Measurements from ENCODE around the gene USP49.
A peak's percentile ranks its signal among the peaks of the same experiment; 100 is the strongest.

USP49 gene

GRCh38 chr6:41921712-41921998 lies 26.5 kb upstream of the USP49 start:
- H3K36me3 ChIP-seq (ENCODE audit: control insufficient read depth, insufficient read depth, low read length) = peaks cover 8% of the 10 kb centered on the region
- peak overlapping the region; percentile 88 for H3K9ac ChIP-seq (ENCODE audit: low read depth, low read length)
- H3K4me1 ChIP-seq (ENCODE audit: control insufficient read depth, insufficient read depth, low read length) = peaks cover 10% of the 10 kb centered on the region
- H3K27me3 ChIP-seq (ENCODE audit: control insufficient read depth, insufficient read depth, low read length) = no peaks in the 10 kb centered on the region
- peak overlapping the region; percentile 84 for H3K4me3 ChIP-seq (ENCODE audit: low read depth, low read length)
- no peaks in the 10 kb centered on the region for H3K9me3 ChIP-seq (ENCODE audit: control insufficient read depth, insufficient read depth, low read length)

- no peaks in the 10 kb centered on the region for H3K9me3 ChIP-seq (ENCODE audit: control insufficient read depth, insufficient read depth, low read length)
- H3K9ac ChIP-seq (ENCODE audit: low read depth, low read length) = peak within 1 kb of the TSS; percentile 88
- H3K27me3 ChIP-seq (ENCODE audit: control insufficient read depth, insufficient read depth, low read length) = no peaks in the 10 kb centered on the region
- peak within 1 kb of the TSS; percentile 84 for H3K4me3 ChIP-seq (ENCODE audit: low read depth, low read length)
- H3K4me1 ChIP-seq (ENCODE audit: control insufficient read depth, insufficient read depth, low read length) = peaks cover 10% of the 10 kb centered on the region
- peaks cover 10% of the 10 kb centered on the region for H3K36me3 ChIP-seq (ENCODE audit: control insufficient read depth, insufficient read depth, low read length)
Measured at GRCh38 chr6:41920921-41921711, 25.9 kb upstream of the USP49 start, which contains the start of the genes BYSL and MED20. BYSL (plus strand) TSS chr6:41921499; CDS start chr6:41921563, 64 bp downstream. MED20 (minus strand) TSS chr6:41921139; CDS start chr6:41921018, 121 bp downstream.

- no peaks in the 10 kb centered on the region for H3K27me3 ChIP-seq (ENCODE audit: control insufficient read depth, insufficient read depth, low read length)
- no peak overlapping the region for H3K4me3 ChIP-seq (ENCODE audit: low read depth, low read length)
- H3K4me1 ChIP-seq (ENCODE audit: control insufficient read depth, insufficient read depth, low read length) = peaks cover 6% of the 10 kb centered on the region
- H3K9me3 ChIP-seq (ENCODE audit: control insufficient read depth, insufficient read depth, low read length) = no peaks in the 10 kb centered on the region
- H3K36me3 ChIP-seq (ENCODE audit: control insufficient read depth, insufficient read depth, low read length) = peaks cover 7% of the 10 kb centered on the region
- H3K9ac ChIP-seq (ENCODE audit: low read depth, low read length) = no peak overlapping the region
Measured at GRCh38 chr6:41917528-41917927, 22.4 kb upstream of the USP49 start.

GRCh38 chr6:41914869-41915530 lies 19.8 kb upstream of the USP49 start:
- Histone ChIP-seq H3K27me3 (ENCODE audit: control insufficient read depth, insufficient read depth, low read length) (no peaks in the 10 kb centered on the region), H3K4me1 (ENCODE audit: control insufficient read depth, insufficient read depth, low read length) (peaks cover 3% of the 10 kb centered on the region), H3K4me3 (ENCODE audit: low read depth, low read length) (no peak overlapping the region), H3K36me3 (ENCODE audit: control insufficient read depth, insufficient read depth, low read length) (peaks cover 7% of the 10 kb centered on the region), H3K9me3 (ENCODE audit: control insufficient read depth, insufficient read depth, low read length) (no peaks in the 10 kb centered on the region), H3K9ac (ENCODE audit: low read depth, low read length) (no peak overlapping the region)

- no peak overlapping the region for H3K9ac ChIP-seq (ENCODE audit: low read depth, low read length)
- H3K9me3 ChIP-seq (ENCODE audit: control insufficient read depth, insufficient read depth, low read length) = no peaks in the 10 kb centered on the region
- H3K27me3 ChIP-seq (ENCODE audit: control insufficient read depth, insufficient read depth, low read length) = no peaks in the 10 kb centered on the region
- no peak overlapping the region for H3K4me3 ChIP-seq (ENCODE audit: low read depth, low read length)
- peaks cover 7% of the 10 kb centered on the region for H3K36me3 ChIP-seq (ENCODE audit: control insufficient read depth, insufficient read depth, low read length)
- H3K4me1 ChIP-seq (ENCODE audit: control insufficient read depth, insufficient read depth, low read length) = no peaks in the 10 kb centered on the region
Measured at GRCh38 chr6:41914343-41914742, 19.2 kb upstream of the USP49 start.

- Histone ChIP-seq H3K4me3 (ENCODE audit: low read depth, low read length) (no peak overlapping the region), H3K9ac (ENCODE audit: low read depth, low read length) (no peak overlapping the region), H3K9me3 (ENCODE audit: control insufficient read depth, insufficient read depth, low read length) (no peaks in the 10 kb centered on the region), H3K27me3 (ENCODE audit: control insufficient read depth, insufficient read depth, low read length) (no peaks in the 10 kb centered on the region), H3K4me1 (ENCODE audit: control insufficient read depth, insufficient read depth, low read length) (no peaks in the 10 kb centered on the region), H3K36me3 (ENCODE audit: control insufficient read depth, insufficient read depth, low read length) (peaks cover 16% of the 10 kb centered on the region)
Measured at GRCh38 chr6:41909727-41910126, 14.6 kb upstream of the USP49 start.

- H3K9me3 ChIP-seq (ENCODE audit: control insufficient read depth, insufficient read depth, low read length) = no peaks in the 10 kb centered on the region
- peaks cover 10% of the 10 kb centered on the region for H3K36me3 ChIP-seq (ENCODE audit: control insufficient read depth, insufficient read depth, low read length)
- H3K9ac ChIP-seq (ENCODE audit: low read depth, low read length) = no peak overlapping the region
- no peaks in the 10 kb centered on the region for H3K27me3 ChIP-seq (ENCODE audit: control insufficient read depth, insufficient read depth, low read length)
- no peaks in the 10 kb centered on the region for H3K4me1 ChIP-seq (ENCODE audit: control insufficient read depth, insufficient read depth, low read length)
- no peak overlapping the region for H3K4me3 ChIP-seq (ENCODE audit: low read depth, low read length)
Measured at GRCh38 chr6:41901882-41902519, 6.8 kb upstream of the USP49 start.

GRCh38 chr6:41900861-41901260 lies 5.7 kb upstream of the USP49 start:
- no peaks in the 10 kb centered on the region for H3K27me3 ChIP-seq (ENCODE audit: control insufficient read depth, insufficient read depth, low read length)
- H3K9me3 ChIP-seq (ENCODE audit: control insufficient read depth, insufficient read depth, low read length) = no peaks in the 10 kb centered on the region
- peaks cover 3% of the 10 kb centered on the region for H3K36me3 ChIP-seq (ENCODE audit: control insufficient read depth, insufficient read depth, low read length)
- H3K4me1 ChIP-seq (ENCODE audit: control insufficient read depth, insufficient read depth, low read length) = peaks cover 5% of the 10 kb centered on the region
- no peak overlapping the region for H3K9ac ChIP-seq (ENCODE audit: low read depth, low read length)
- no peak overlapping the region for H3K4me3 ChIP-seq (ENCODE audit: low read depth, low read length)

GRCh38 chr6:41896281-41896680 lies 1.1 kb upstream of the USP49 start:
- Histone ChIP-seq H3K9me3 (ENCODE audit: control insufficient read depth, insufficient read depth, low read length) (no peaks in the 10 kb centered on the region), H3K27me3 (ENCODE audit: control insufficient read depth, insufficient read depth, low read length) (no peaks in the 10 kb centered on the region), H3K4me1 (ENCODE audit: control insufficient read depth, insufficient read depth, low read length) (peaks cover 12% of the 10 kb centered on the region), H3K36me3 (ENCODE audit: control insufficient read depth, insufficient read depth, low read length) (no peaks in the 10 kb centered on the region), H3K4me3 (ENCODE audit: low read depth, low read length) (peak overlapping the region; percentile 69), H3K9ac (ENCODE audit: low read depth, low read length) (peak overlapping the region; percentile 24)

- H3K36me3 ChIP-seq (ENCODE audit: control insufficient read depth, insufficient read depth, low read length) = no peaks in the 10 kb centered on the region
- peak overlapping the region; percentile 97 for H3K4me3 ChIP-seq (ENCODE audit: low read depth, low read length)
- H3K9ac ChIP-seq (ENCODE audit: low read depth, low read length) = peak overlapping the region; percentile 93
- no peaks in the 10 kb centered on the region for H3K9me3 ChIP-seq (ENCODE audit: control insufficient read depth, insufficient read depth, low read length)
- H3K4me1 ChIP-seq (ENCODE audit: control insufficient read depth, insufficient read depth, low read length) = peaks cover 12% of the 10 kb centered on the region
- H3K27me3 ChIP-seq (ENCODE audit: control insufficient read depth, insufficient read depth, low read length) = no peaks in the 10 kb centered on the region
Measured at GRCh38 chr6:41894366-41895299, 542 bp downstream of the USP49 start.

GRCh38 chr6:41892921-41893564 lies 2.1 kb downstream of the USP49 start:
- Histone ChIP-seq H3K4me3 (ENCODE audit: low read depth, low read length) (peak overlapping the region; percentile 97), H3K9me3 (ENCODE audit: control insufficient read depth, insufficient read depth, low read length) (no peaks in the 10 kb centered on the region), H3K4me1 (ENCODE audit: control insufficient read depth, insufficient read depth, low read length) (peaks cover 12% of the 10 kb centered on the region), H3K36me3 (ENCODE audit: control insufficient read depth, insufficient read depth, low read length) (no peaks in the 10 kb centered on the region), H3K27me3 (ENCODE audit: control insufficient read depth, insufficient read depth, low read length) (no peaks in the 10 kb centered on the region), H3K9ac (ENCODE audit: low read depth, low read length) (no peak overlapping the region)

Data from iPS-15b (cell line).